ENCODE results near the gene SERPINA7. TPM values are rescaled to one million over a fixed set of nuclear protein-coding genes. Genes with fewer than 3 reads are reported as not detected.
"Not testable (repeated sequence)": the region's sequence is repeated elsewhere in the genome, so short reads cannot be mapped to it uniquely, and the experiment has no call there.

SERPINA7 gene
- total RNA-seq, 2 experiments from 2014 or later = not detected

GRCh38 chrX:106007815-106008214 lies 30.7 kb downstream of the SERPINA7 start:
- Mint-ChIP-seq H3K4me3 (no peak overlapping the region), H3K4me1 (ENCODE audit: low read depth) (no peaks in the 10 kb centered on the region), H3K27ac (no peak overlapping the region), H3K27me3 (no peaks in the 10 kb centered on the region), H3K36me3 (no peaks in the 10 kb centered on the region), H3K9me3 (peaks cover 8% of the 10 kb centered on the region)
- ChIA-PET CTCF (no interaction called here), POLR2A (no interaction called here)
- no peak for DNase-seq
- intact Hi-C loops (cut with micrococcal nuclease) = no loop called here

- Mint-ChIP-seq H3K36me3 (no peaks in the 10 kb centered on the region), H3K4me3 (no peak overlapping the region), H3K9me3 (peaks cover 3% of the 10 kb centered on the region), H3K4me1 (ENCODE audit: low read depth) (no peaks in the 10 kb centered on the region), H3K27me3 (no peaks in the 10 kb centered on the region), H3K27ac (no peak overlapping the region)
- CTCF ChIA-PET = no interaction called here
- DNase-seq = no peak
- intact Hi-C loops (cut with micrococcal nuclease) = no loop called here
- POLR2A ChIA-PET = no interaction called here
These were observed 32.8 kb downstream of the SERPINA7 start for GRCh38 chrX:106005684-106006083.

- H3K4me3 Mint-ChIP-seq; H3K4me1 Mint-ChIP-seq (ENCODE audit: low read depth); H3K27me3 Mint-ChIP-seq; intact Hi-C loops (cut with micrococcal nuclease); H3K9me3 Mint-ChIP-seq; CTCF ChIA-PET; H3K27ac Mint-ChIP-seq; POLR2A ChIA-PET; DNase-seq; H3K36me3 Mint-ChIP-seq: not testable (repeated sequence)
These were observed 37.9 kb downstream of the SERPINA7 start for GRCh38 chrX:106000609-106001008.

- no peak overlapping the region for H3K27ac Mint-ChIP-seq
- H3K27me3 Mint-ChIP-seq = no peaks in the 10 kb centered on the region
- no peaks in the 10 kb centered on the region for H3K4me1 Mint-ChIP-seq (ENCODE audit: low read depth)
- CTCF ChIA-PET = no interaction called here
- H3K36me3 Mint-ChIP-seq = no peaks in the 10 kb centered on the region
- intact Hi-C loops (cut with micrococcal nuclease) = no loop called here
- DNase-seq = no peak
- no peaks in the 10 kb centered on the region for H3K9me3 Mint-ChIP-seq
- POLR2A ChIA-PET = no interaction called here
- no peak overlapping the region for H3K4me3 Mint-ChIP-seq
These were observed 38.3 kb downstream of the SERPINA7 start for GRCh38 chrX:106000203-106000602.

- ChIA-PET CTCF (no interaction called here), POLR2A (no interaction called here)
- DNase-seq = no peak
- H3K4me1 Mint-ChIP-seq (ENCODE audit: low read depth) = no peaks in the 10 kb centered on the region
- intact Hi-C loops (cut with micrococcal nuclease) = no loop called here
- no peaks in the 10 kb centered on the region for H3K9me3 Mint-ChIP-seq
- H3K27me3 Mint-ChIP-seq = no peaks in the 10 kb centered on the region
- H3K4me3 Mint-ChIP-seq = no peak overlapping the region
- no peak overlapping the region for H3K27ac Mint-ChIP-seq
- no peaks in the 10 kb centered on the region for H3K36me3 Mint-ChIP-seq
These were observed 39.2 kb downstream of the SERPINA7 start for GRCh38 chrX:105999294-105999693.

- H3K36me3 Mint-ChIP-seq; H3K9me3 Mint-ChIP-seq; H3K4me1 Mint-ChIP-seq (ENCODE audit: low read depth); DNase-seq; CTCF ChIA-PET; H3K27me3 Mint-ChIP-seq; POLR2A ChIA-PET; H3K27ac Mint-ChIP-seq; H3K4me3 Mint-ChIP-seq; intact Hi-C loops (cut with micrococcal nuclease): not testable (repeated sequence)
These were observed 50.0 kb downstream of the SERPINA7 start for GRCh38 chrX:105988487-105988886.

Other genes starting within 250 kb of the SERPINA7 start
- not detected for gene NRK, start 216.2 kb downstream of the SERPINA7 start, total RNA-seq
- gene PWWP3B, start 129.6 kb upstream of the SERPINA7 start, total RNA-seq = not detected

Measured in activated CD4-positive, alpha-beta memory T cell treated with anti-CD3 and anti-CD28 coated beads for 36 hours (primary cell).